Cortex of kidney (tissue), 1 donor: ENCODE results near the gene CDK5R2.

Source experiments
- DNase-seq: peaks from one replicate; lab custom pipeline; 2025; lab: John Stamatoyannopoulos, UW

The CDK5R2 gene

GRCh38 chr2:218990052-218990451 is 30.6 kb downstream of the CDK5R2 start:
- DNase-seq: no peak

GRCh38 chr2:218990612-218991011 is 31.1 kb downstream of the CDK5R2 start:
- no peak for DNase-seq

- DNase-seq: no peak
These were observed 32.3 kb downstream of the CDK5R2 start for GRCh38 chr2:218991674-218992168.

- no peak for DNase-seq
These were observed 32.7 kb downstream of the CDK5R2 start for GRCh38 chr2:218992196-218992595.

GRCh38 chr2:218992703-218993344 is 33.4 kb downstream of the CDK5R2 start:
- no peak for DNase-seq

- no peak for DNase-seq
These were observed 34.2 kb downstream of the CDK5R2 start, which contains the start of gene CRYBA2 for GRCh38 chr2:218993345-218994315. CRYBA2 (minus strand) TSS chr2:218993422; CDS start chr2:218993176, 246 bp downstream.

- DNase-seq: no peak
These were observed 36.1 kb downstream of the CDK5R2 start for GRCh38 chr2:218995561-218995960.

GRCh38 chr2:218995972-218996711 is 36.7 kb downstream of the CDK5R2 start:
- no peak for DNase-seq

- DNase-seq: no peak
These were observed 37.5 kb downstream of the CDK5R2 start for GRCh38 chr2:218996937-218997336.

GRCh38 chr2:218997731-218998130 is 38.3 kb downstream of the CDK5R2 start:
- DNase-seq: no peak

- no peak for DNase-seq
These were observed 39.0 kb downstream of the CDK5R2 start for GRCh38 chr2:218998414-218999002.

GRCh38 chr2:218999021-218999880 is 39.8 kb downstream of the CDK5R2 start:
- no peak for DNase-seq

GRCh38 chr2:218999881-219000568 is 40.6 kb downstream of the CDK5R2 start:
- DNase-seq: no peak

GRCh38 chr2:219000569-219000960 is 41.1 kb downstream of the CDK5R2 start:
- DNase-seq: no peak

GRCh38 chr2:219001100-219001576 is 41.7 kb downstream of the CDK5R2 start:
- DNase-seq: no peak

GRCh38 chr2:219001577-219002394 is 42.3 kb downstream of the CDK5R2 start:
- no peak for DNase-seq

- DNase-seq: no peak
These were observed 43.2 kb downstream of the CDK5R2 start for GRCh38 chr2:219002395-219003266.

GRCh38 chr2:219003267-219003634 is 43.8 kb downstream of the CDK5R2 start:
- DNase-seq: no peak
